VCaP (cell line): ENCODE data around the gene ZNF883.
A peak's percentile ranks its signal among the peaks of the same experiment; 100 is the strongest.

Experiments used
- H3K27ac ChIP-seq: fragments of 450-650 bp; 2 replicates; pipeline ENCODE4 v1.5.1; 2017
- TF ChIP-seq, protein P1 (sequence below): fragments of 450-650 bp; conservative IDR thresholded peaks from 2 replicates; pipeline ENCODE4 v1.5.1; 2017; ENCODE audit warnings: mild to moderate bottlenecking, moderate library complexity

Gene ZNF883

DNA sequence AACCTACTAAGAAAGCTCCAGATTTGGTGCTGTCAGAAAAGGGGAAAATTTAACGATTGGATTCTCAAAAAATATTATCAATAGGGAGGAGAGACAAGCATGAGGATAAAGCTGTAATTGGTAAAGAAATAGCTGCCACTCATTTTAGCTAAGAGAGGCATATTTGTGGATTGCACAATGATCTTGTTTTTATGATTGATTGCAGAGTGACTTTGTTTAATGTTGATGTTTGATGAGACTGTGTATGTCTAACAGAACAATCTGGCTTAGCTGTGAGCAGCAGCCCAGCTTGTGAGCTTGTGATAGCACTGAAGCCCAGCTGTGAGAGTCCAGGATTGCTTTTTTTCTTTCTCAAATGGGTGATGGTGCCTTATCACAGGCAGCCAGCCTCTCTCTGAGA is 56.4 kb downstream of the ZNF883 start:
- TF ChIP-seq, protein P1, sequence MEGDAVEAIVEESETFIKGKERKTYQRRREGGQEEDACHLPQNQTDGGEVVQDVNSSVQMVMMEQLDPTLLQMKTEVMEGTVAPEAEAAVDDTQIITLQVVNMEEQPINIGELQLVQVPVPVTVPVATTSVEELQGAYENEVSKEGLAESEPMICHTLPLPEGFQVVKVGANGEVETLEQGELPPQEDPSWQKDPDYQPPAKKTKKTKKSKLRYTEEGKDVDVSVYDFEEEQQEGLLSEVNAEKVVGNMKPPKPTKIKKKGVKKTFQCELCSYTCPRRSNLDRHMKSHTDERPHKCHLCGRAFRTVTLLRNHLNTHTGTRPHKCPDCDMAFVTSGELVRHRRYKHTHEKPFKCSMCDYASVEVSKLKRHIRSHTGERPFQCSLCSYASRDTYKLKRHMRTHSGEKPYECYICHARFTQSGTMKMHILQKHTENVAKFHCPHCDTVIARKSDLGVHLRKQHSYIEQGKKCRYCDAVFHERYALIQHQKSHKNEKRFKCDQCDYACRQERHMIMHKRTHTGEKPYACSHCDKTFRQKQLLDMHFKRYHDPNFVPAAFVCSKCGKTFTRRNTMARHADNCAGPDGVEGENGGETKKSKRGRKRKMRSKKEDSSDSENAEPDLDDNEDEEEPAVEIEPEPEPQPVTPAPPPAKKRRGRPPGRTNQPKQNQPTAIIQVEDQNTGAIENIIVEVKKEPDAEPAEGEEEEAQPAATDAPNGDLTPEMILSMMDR: no peak
- no peak overlapping the region for H3K27ac ChIP-seq

DNA sequence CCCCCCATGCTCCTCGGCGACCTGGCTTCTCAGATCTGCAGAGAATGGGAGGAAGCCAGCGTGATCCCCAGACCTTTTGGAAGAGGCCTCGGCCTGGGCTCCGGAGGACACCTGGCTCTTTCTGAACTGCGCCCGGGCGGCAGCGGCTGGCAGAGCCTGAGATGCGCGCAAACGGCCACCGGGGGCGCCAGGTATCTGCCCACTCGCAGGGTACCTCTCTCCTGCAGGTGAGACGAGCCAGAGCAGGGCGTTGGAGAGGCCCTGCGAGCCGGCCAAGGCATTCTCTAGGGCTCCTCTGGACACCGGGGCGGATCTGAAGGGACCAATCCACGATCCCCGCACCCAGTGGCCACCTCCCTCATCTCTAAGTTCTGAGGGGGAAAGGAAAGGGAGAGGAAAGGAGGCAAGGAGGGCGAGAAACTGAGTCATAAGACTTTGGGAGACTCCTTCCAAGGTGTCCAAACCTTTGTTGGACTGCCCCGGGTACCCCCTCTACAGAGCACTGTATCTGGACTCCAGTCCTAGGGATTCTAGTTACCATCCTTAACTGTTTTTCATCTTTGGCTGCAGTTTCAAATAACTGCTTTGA is 66.3 kb downstream of the ZNF883 start:
- no peak overlapping the region for H3K27ac ChIP-seq
- TF ChIP-seq, protein P1: peak; percentile 60

DNA sequence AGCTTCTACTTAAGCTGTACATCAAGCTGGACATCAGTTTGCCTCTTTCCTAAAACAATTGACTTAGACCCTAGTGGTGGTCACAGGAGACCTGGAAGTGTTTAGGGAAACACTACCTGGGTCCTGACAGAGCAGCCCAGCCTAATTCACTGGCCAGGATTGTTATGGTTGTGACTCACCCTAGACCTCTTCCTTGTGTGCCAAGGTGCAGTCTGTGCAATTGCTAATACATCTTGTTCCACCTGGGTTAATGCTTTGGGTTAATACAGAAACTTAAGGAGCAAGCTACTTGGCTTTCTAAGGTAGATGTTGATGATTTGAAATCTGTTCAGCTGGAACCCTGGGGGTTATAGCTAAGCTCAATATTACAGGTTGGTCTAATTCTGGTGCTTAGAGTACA is 72.6 kb downstream of the ZNF883 start:
- TF ChIP-seq, protein P1: no peak
- no peak overlapping the region for H3K27ac ChIP-seq

DNA sequence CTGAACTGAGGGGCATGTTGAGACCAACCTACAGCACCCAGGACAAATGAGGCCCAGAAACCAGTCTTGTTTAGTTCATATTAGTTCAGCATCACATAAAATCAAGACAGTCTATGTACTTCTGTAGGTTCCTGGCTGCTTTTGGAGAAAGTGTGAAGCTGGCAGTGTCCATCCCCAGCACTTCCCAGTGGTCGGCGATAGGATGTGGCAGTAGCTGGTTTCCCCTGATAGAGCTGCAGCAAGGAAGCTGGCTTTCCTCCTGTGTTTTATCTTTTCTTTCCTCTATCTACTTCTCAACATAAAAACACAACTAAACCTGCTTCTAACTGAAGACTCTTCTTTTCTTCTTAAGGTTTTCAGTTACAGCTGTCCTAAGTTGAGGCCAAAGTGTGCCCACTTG is 78.3 kb downstream of the ZNF883 start:
- TF ChIP-seq, protein P1: no peak
- no peak overlapping the region for H3K27ac ChIP-seq

DNA sequence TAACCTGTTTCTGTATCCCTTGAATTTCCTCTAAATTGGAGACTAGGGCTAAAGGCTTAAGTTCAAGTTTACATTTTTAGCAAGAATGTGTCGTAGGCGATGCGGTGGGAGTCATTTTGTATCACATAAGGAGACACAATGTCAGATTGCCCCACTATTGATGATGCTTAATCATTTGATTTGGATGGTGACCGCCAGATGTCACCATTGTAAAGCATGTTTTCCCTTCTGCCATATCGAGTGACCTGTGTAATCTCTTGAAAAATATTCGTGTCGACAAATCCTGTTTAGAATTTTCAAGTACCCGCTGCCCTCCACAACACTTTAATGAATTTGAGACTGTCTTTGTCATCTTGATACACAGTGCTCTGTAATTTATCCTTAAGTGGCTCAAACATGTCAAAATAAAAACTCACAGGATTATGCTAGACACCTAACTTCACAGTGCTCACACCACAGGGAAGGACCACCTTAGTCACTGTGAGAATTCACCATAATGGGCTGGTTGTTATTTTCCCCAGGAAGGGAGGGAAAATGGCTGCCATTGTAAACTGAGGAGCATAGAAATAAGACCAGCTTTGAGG is 86.8 kb downstream of the ZNF883 start:
- TF ChIP-seq, protein P1: peak; percentile 90
- no peak overlapping the region for H3K27ac ChIP-seq

DNA sequence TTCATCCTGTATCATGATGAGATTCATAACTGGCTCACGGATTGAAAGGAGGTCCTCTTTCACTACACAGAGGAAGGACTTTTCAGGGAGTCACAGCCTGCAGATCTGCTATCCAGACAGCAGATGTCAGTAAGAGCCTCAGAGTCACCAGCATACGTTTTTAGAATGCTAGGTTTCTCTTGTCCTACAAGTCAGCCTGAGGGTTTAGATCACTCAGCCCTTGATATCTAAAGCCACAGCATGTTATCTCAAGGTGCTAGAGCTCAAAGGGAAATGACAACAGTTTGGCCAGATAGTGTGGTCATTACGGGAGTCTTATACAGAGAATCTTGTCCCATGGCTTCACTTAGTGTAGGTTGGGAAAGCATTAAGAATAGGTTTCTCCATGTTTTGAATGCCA is 90.4 kb downstream of the ZNF883 start:
- TF ChIP-seq, protein P1: peak; percentile 89
- no peak overlapping the region for H3K27ac ChIP-seq

DNA sequence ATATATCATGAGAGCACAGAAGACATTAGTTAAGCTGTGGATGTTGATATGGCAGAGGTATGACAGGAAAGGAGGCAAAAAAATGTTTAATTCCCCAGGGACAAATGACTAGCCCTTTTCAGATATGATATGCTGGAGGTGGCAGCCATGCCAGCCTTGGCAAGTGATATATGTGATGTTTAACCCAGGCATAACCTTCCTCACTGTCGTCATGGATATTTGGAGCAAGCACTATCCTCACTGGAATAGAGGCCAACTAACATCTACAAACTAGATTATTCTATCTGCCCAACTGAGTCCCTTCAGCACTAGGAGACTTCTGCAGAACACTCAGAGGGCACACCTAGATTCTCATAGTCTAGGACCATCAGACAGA is 94.0 kb downstream of the ZNF883 start:
- H3K27ac ChIP-seq: no peak overlapping the region
- TF ChIP-seq, protein P1: no peak
